ENCODE results near the gene CANX.

The CANX gene

GRCh38 chr5:179779826-179780225, 81.1 kb downstream of the CANX start:
- DNase-seq: no peak

DNA sequence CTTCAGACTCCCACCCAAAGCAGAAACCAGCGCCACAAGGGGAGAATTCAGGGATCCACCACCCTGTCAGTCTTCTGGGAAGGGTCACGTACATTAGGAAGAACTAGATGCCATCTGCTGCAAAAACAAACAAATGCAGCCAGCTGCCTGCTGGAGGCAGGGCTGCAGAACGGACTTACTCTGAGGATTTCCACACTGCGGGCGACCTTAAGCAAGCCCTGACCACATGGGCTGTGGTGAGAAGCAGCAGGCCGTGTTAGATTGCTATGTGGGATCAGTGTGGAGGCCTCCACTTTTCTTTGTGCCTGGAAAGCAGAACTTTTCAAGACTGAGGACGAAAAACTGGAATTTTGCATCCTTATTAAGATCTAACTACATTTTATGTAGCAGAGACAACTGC, 81.6 kb downstream of the CANX start:
- DNase-seq: peak; percentile 69 to 76
